VCaP (cell line): Measurements from ENCODE around the gene RAPGEF1.

Experiments used
- H3K27ac ChIP-seq: fragments of 450-650 bp; 2 replicates; pipeline ENCODE4 v1.5.1; 2017
- TF ChIP-seq, protein P1 (sequence below): fragments of 450-650 bp; conservative IDR thresholded peaks from 2 replicates; pipeline ENCODE4 v1.5.1; 2017; ENCODE audit warnings: mild to moderate bottlenecking, moderate library complexity

The RAPGEF1 gene

DNA sequence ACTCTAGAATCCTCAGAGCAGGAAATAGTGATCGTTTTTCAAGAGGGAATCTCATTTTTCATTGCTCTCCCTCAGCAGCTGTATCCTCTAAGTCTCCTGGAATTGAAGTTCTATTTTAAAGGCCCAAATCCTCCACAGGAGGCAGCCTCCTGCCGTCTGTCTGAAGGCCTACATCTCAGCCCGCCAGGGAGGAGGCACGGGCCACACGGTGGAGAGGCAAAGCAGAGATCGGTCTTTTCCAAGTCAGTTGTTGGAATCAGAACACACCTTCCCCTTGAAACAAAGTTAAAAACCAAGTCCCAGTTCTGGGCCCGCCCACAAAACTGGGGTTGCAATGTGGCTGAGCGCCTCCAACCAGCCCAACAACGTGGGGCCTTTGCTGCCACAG lies 68.7 kb downstream of the RAPGEF1 start:
- TF ChIP-seq, protein P1, sequence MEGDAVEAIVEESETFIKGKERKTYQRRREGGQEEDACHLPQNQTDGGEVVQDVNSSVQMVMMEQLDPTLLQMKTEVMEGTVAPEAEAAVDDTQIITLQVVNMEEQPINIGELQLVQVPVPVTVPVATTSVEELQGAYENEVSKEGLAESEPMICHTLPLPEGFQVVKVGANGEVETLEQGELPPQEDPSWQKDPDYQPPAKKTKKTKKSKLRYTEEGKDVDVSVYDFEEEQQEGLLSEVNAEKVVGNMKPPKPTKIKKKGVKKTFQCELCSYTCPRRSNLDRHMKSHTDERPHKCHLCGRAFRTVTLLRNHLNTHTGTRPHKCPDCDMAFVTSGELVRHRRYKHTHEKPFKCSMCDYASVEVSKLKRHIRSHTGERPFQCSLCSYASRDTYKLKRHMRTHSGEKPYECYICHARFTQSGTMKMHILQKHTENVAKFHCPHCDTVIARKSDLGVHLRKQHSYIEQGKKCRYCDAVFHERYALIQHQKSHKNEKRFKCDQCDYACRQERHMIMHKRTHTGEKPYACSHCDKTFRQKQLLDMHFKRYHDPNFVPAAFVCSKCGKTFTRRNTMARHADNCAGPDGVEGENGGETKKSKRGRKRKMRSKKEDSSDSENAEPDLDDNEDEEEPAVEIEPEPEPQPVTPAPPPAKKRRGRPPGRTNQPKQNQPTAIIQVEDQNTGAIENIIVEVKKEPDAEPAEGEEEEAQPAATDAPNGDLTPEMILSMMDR: no peak
- H3K27ac ChIP-seq: no peak overlapping the region

DNA sequence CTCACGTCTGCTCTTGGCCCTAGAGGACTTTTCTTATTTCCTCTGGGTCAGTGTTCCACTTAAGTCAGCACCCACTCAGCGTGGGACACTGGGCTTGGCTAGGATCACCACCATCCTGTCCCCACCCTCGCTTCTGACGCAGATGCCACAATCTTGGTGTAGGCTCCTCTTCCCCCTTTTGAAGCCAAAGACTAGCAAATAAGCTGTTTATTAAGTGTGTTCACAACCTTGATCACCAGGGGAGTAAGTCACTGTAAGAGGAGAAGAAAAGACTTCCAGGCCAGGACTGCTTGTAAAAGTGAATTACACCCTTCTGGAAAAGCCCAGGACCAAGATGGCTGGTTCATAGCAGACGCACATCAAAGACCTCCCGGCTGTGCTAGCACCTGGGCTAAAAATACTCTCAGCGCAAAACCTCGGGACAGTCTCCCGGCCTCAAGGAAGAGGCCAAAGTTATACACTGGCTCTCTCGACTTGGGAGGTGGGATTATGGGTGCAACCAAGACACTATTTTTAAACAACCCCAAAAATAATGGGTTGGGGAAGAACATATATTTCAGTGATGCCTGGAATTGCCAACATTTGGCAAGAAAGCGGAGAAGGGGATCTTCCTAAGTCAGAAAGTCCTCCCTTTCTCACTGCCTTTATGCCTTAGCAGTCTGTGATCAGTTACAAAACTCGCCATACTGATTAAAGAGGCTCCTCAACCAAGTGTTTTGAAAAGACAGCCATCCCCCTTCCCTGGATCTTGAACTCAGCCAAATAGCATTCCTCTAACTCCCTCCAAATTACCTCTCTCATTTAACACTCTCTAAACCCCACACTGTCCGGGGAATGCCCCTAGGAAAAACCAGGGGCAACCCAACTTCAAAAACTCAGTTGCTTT lies 69.4 kb downstream of the RAPGEF1 start:
- no peak overlapping the region for H3K27ac ChIP-seq
- TF ChIP-seq, protein P1: no peak

DNA sequence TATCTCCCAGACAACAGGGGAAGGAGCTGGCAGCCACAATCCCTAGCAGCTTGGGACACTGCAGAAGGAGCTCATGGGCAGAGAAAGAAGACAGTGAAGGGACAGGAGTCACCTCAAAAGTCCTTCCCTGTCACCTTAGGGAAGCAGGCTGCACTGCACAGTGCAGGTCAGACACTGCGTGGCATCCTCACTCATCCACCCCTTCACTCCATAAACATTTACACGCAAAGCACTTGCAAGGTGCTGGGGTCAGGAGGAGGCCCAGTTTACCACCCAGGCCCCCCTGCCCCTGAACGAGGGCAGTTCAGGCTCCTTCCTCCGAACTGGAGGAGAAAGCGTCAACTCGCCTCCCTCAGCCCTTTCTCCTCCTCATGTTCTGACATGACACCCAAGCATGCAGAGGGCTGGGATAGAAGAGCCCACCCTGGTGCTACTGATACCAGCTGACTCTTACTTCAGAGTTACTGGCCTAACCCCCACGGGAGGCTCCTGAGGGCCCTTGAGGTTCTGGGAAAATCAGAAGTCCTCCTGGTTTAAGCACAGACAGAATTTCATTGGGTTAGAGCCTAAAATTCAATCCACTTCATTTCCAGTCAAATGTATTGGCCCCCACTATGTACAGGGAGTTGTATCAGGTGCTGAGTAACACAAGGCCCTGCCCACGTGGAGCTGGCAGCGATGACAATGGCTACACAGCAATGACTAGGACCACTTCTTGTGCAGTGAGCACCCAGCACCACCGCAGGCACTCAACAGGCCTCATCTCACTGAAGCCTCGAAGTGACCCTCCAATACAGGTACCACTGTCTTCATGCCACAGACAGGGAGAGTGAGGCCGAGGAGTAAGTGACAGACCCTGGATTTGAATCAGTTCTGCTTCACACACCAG lies 70.4 kb downstream of the RAPGEF1 start:
- H3K27ac ChIP-seq: peak overlapping the region; percentile 19; the same call in 1 of the 2 replicates
- TF ChIP-seq, protein P1: no peak

DNA sequence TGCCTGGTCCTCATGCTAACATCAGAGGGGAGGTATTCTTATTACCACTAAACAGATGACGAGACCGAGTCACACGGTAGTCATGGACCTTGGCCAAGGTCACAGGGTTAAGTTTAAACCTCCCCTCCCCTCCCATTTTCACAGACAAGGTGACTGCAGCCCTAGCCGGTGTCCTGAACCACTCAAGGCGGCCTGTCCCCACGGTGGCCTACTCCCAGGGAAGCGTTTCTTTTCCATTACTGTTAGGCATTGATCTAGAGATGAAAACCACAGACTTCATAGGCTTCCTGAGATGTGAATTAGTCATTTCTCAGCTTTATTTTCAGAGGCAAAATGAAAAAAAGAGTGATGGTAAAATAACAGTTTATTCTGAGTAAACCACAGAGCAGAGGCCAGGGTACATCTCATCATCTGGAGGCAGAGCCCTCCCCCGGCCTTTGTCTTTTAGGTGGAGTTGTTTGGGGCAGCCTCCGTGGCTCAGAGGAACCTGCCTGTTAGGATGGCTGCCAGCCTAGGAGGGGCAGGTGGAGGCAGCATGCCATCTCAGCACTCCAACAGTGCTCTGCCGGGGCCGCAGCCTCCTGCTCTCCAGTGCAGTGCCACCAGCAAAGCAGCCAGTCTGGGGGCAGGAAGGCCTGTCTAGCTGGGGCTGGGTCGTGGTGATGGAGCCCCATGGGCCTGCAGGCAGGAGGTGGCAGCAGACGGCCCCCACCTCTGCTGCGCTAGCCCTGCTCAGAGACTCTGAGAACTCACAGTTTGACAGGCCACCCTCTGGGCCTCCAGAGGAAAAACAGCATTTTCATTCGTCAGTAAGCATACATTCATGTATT lies 71.2 kb downstream of the RAPGEF1 start:
- peak overlapping the region; percentile 19; the same call in 1 of the 2 replicates for H3K27ac ChIP-seq
- TF ChIP-seq, protein P1: no peak

DNA sequence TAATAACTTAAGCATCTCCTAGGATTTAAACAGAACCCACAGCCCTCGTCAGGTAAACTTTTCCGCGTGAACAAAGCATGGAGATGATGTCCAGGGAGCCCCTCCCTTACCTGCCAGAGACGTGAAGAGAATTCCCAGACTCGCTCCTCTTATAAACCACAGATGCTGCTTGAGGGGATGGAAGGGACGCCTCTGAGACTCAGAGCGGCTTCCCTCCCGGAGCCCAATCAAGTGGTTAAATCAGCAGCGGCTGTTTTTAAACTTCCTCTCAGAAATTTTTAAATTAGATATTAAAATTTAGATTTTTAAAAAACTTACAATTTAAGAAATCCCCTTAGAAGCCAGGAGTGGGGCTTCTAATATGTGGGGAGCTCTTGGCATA lies 71.8 kb downstream of the RAPGEF1 start:
- TF ChIP-seq, protein P1: no peak
- H3K27ac ChIP-seq: no peak overlapping the region

DNA sequence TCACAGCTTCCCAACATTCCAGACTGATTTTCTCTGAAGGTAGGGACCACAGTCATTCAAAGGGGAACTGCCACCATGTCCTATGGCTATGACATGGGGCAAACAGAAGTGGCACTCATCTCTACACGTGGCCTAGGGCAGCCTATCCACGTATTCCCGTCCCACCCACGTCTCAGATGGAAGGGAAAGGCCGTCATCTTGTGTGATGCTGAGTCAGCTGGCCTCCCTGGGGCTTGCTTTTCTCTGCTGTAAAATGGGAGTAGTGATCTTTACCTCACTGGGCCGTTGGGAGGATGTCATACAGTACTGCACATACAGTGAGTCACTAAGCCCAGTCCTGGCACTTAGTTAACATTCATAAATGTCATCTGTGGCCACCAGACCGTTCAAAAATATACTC lies 72.3 kb downstream of the RAPGEF1 start:
- TF ChIP-seq, protein P1: no peak
- no peak overlapping the region for H3K27ac ChIP-seq

DNA sequence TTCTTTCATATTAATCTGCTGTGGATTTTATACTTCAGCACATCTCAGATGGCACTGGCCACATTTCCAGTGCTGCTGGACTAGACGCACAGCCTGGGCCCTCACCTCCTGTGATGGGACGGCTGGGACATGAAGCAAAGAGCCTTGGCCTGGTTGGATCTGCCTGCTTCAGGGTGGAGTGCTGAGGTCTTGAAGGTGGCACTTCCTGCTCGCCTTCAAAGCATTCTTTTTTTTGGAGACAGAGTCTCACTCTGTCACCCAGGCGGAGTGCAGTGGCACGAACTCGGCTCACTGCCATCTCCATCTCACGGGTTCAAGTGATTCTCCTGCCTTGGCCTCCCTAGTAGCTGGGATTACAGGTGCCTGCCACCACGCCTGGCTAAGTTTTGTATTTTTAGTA lies 73.1 kb downstream of the RAPGEF1 start:
- TF ChIP-seq, protein P1: no peak
- H3K27ac ChIP-seq: no peak overlapping the region
